SU-DHL-6 (cell line): ENCODE measurements around the gene MYOCD.

Source experiments
- H2AFZ ChIP-seq: fragments of 200-600 bp; sonication (generic); 2 replicates; pipeline ENCODE4 v1.6.1; 2014; ENCODE audit warnings: low read depth, mild to moderate bottlenecking, moderate library complexity, mixed read lengths, antibody characterized with exemption, low read length; ENCODE audit not compliant: severe bottlenecking
- H3F3A ChIP-seq: fragments of 200-600 bp; shearing (Covaris generic); 2 replicates; pipeline ENCODE4 v1.6.0; 2016; ENCODE audit warnings: antibody characterized with exemption, mild to moderate bottlenecking; ENCODE audit not compliant: insufficient read depth
- H3K27ac ChIP-seq: fragments of 200-600 bp; sonication (generic); 2 replicates; pipeline ENCODE4 v1.5.1; 2016; ENCODE audit warnings: low read depth, mild to moderate bottlenecking, low read length, moderate library complexity, mixed read lengths
- H3K27me3 ChIP-seq: fragments of 200-600 bp; sonication (generic), shearing (Covaris generic); 2 replicates; pipeline ENCODE4 v1.6.0; 2014; ENCODE audit warnings: mild to moderate bottlenecking, low read length
- H3K36me3 ChIP-seq: fragments of 200-600 bp; sonication (generic); 2 replicates; pipeline ENCODE4 v1.6.1; 2014; ENCODE audit warnings: mild to moderate bottlenecking, low read length, mixed read lengths
- H3K4me2 ChIP-seq: fragments of 300-600, 200-600 bp; shearing (Covaris generic), sonication (generic); 2 replicates; pipeline ENCODE4 v1.6.0; 2014; ENCODE audit warnings: low read length, low read depth, mild to moderate bottlenecking; ENCODE audit not compliant: poor library complexity, severe bottlenecking
- H3K4me3 ChIP-seq: fragments of 200-600 bp; sonication (generic); 2 replicates; pipeline ENCODE4 v1.5.1; 2014; ENCODE audit warnings: antibody characterized with exemption, low read length, mild to moderate bottlenecking, mixed read lengths; ENCODE audit not compliant: insufficient read depth, poor library complexity, severe bottlenecking
- H3K79me2 ChIP-seq: fragments of 200-600 bp; sonication (generic); 2 replicates; pipeline ENCODE4 v1.6.1; 2014; ENCODE audit warnings: mild to moderate bottlenecking, low read length, moderate library complexity; ENCODE audit not compliant: insufficient read depth
- H3K9ac ChIP-seq: fragments of 200-600 bp; sonication (generic); 2 replicates; pipeline ENCODE4 v1.7.0; 2014; ENCODE audit warnings: mild to moderate bottlenecking, low read length
- H3K9me2 ChIP-seq: fragments of 200-600 bp; sonication (generic); replicated peaks from 2 replicates; pipeline ENCODE4 v1.6.1; 2014; ENCODE audit warnings: low read length; ENCODE audit not compliant: insufficient read depth
- H3K9me3 ChIP-seq: fragments of 200-600 bp; sonication (generic); 2 replicates; pipeline ENCODE4 v1.6.1; 2014; ENCODE audit warnings: low read length, mixed read lengths; ENCODE audit not compliant: insufficient read depth
- H4K20me1 ChIP-seq: fragments of 200-600 bp; sonication (generic); 2 replicates; pipeline ENCODE4 v1.6.1; 2014; ENCODE audit warnings: low read depth, mild to moderate bottlenecking, antibody characterized with exemption, low read length, moderate library complexity, mixed read lengths
- EZH2phosphoT487 ChIP-seq: fragments of 200-600 bp; sonication (generic), shearing (Covaris generic); conservative IDR thresholded peaks from 2 replicates; pipeline ENCODE4 v1.6.1; 2018; ENCODE audit warnings: mild to moderate bottlenecking, antibody characterized with exemption, low read length, moderate library complexity, mixed read lengths
- TF ChIP-seq, protein P1 (sequence below): fragments of 200-600 bp; sonication (generic); IDR thresholded peaks from one replicate; pipeline ENCODE4 v1.5.1; 2017; ENCODE audit warnings: antibody characterized with exemption, mild to moderate bottlenecking, low read length, moderate library complexity; ENCODE audit not compliant: insufficient read depth, poor library complexity, severe bottlenecking

Gene MYOCD

DNA sequence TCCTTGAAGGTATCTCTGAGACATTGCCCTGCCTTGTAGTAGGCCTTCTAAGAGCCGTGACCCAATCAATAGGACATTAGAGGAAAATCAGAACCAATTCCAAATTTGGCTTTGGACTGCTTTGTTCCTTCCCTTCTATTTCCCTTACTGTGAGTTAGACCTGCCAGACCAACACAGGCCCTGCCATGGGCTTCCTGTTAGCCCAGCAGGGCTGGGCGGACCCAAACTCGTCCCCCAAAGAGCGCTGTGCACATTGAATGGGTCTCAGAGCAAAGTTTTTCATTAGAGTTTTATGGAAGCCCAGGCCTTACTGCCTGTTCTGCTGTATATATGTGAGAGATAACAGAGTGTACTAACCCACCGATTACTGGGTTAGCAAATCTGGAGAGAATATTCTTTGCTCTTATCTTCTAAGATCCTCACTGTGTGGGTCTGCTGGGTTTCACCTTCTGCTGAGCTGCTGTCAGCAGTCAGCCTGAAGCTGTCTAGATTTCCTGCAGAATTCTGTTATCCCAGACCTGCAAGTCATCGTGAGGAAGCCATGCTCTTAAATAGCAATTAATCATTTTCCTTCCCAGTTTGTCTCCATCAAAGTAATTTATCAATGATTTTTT lies 129.3 kb downstream of the MYOCD start:
- H3F3A ChIP-seq = no peaks in the 10 kb centered on the region
- H3K36me3 ChIP-seq = 0 out of 2 replicates have a peak, but pooled peaks cover 5% of the 10 kb centered on the region
- H3K4me2 ChIP-seq = no peak overlapping the region
- H4K20me1 ChIP-seq = peaks cover 3% of the 10 kb centered on the region; the same call in 1 of the 2 replicates
- no peaks in the 10 kb centered on the region for H3K9me2 ChIP-seq
- H3K9ac ChIP-seq = no peak overlapping the region
- H3K4me3 ChIP-seq = no peak overlapping the region
- H3K27ac ChIP-seq = no peak overlapping the region
- no peaks in the 10 kb centered on the region for H3K79me2 ChIP-seq
- H2AFZ ChIP-seq = no peak overlapping the region
- H3K9me3 ChIP-seq = no peaks in the 10 kb centered on the region
- TF ChIP-seq EZH2phosphoT487 = no peak
- TF ChIP-seq, protein P1, sequence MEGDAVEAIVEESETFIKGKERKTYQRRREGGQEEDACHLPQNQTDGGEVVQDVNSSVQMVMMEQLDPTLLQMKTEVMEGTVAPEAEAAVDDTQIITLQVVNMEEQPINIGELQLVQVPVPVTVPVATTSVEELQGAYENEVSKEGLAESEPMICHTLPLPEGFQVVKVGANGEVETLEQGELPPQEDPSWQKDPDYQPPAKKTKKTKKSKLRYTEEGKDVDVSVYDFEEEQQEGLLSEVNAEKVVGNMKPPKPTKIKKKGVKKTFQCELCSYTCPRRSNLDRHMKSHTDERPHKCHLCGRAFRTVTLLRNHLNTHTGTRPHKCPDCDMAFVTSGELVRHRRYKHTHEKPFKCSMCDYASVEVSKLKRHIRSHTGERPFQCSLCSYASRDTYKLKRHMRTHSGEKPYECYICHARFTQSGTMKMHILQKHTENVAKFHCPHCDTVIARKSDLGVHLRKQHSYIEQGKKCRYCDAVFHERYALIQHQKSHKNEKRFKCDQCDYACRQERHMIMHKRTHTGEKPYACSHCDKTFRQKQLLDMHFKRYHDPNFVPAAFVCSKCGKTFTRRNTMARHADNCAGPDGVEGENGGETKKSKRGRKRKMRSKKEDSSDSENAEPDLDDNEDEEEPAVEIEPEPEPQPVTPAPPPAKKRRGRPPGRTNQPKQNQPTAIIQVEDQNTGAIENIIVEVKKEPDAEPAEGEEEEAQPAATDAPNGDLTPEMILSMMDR = no peak
- H3K27me3 ChIP-seq = no peaks in the 10 kb centered on the region

GRCh38 chr17:12800855-12801365 lies 135.2 kb downstream of the MYOCD start:
- no peak overlapping the region for H3K9ac ChIP-seq
- H3K27ac ChIP-seq = no peak overlapping the region
- H3K4me3 ChIP-seq = no peak overlapping the region
- H2AFZ ChIP-seq = no peak overlapping the region
- H3K9me2 ChIP-seq = no peaks in the 10 kb centered on the region
- no peaks in the 10 kb centered on the region for H3K27me3 ChIP-seq
- H3K36me3 ChIP-seq = 0 out of 2 replicates have a peak, but pooled peaks cover 5% of the 10 kb centered on the region
- H3F3A ChIP-seq = no peaks in the 10 kb centered on the region
- no peak for TF ChIP-seq EZH2phosphoT487
- TF ChIP-seq, protein P1 = no peak
- no peaks in the 10 kb centered on the region for H4K20me1 ChIP-seq
- no peaks in the 10 kb centered on the region for H3K79me2 ChIP-seq
- H3K9me3 ChIP-seq = no peaks in the 10 kb centered on the region
- no peak overlapping the region for H3K4me2 ChIP-seq

GRCh38 chr17:12806630-12807029 lies 140.9 kb downstream of the MYOCD start:
- Histone ChIP-seq H3K36me3 (no peaks in the 10 kb centered on the region), H3K79me2 (no peaks in the 10 kb centered on the region), H3K9me3 (no peaks in the 10 kb centered on the region), H3K27me3 (no peaks in the 10 kb centered on the region), H4K20me1 (no peaks in the 10 kb centered on the region), H3F3A (no peaks in the 10 kb centered on the region), H2AFZ (no peak overlapping the region), H3K4me2 (no peak overlapping the region), H3K9ac (no peak overlapping the region), H3K4me3 (no peak overlapping the region), H3K9me2 (no peaks in the 10 kb centered on the region), H3K27ac (no peak overlapping the region)
- TF ChIP-seq, protein P1 = no peak
- no peak for TF ChIP-seq EZH2phosphoT487
